ENCODE results near the gene CD55. TPM values are rescaled to one million over a fixed set of nuclear protein-coding genes. Genes with fewer than 3 reads are reported as not detected.
A peak's percentile ranks its signal among the peaks of the same experiment; 100 is the strongest.

Gene CD55
- total and polyA plus RNA-seq, 2 of the 8 experiments (the other 6 are each of a cell fraction or from before 2014, with no cell fraction given), result 20.1 to 22.8 TPM

- WGBS, 2 experiments (ENCODE audit: extremely low coverage in 1 of 2, insufficient coverage in 1 of 2, insufficient read length in 1 of 2, insufficient replicate concordance in 2 of 2, low coverage in 1 of 2, low lambda C conversion rate in 2 of 2, missing lambda C conversion rate in 1 of 2), result 95% methylated on average over 7 of the region's 7 CpGs; no CpG with 5 or more reads in 1 of the 2 experiments
- H3K18ac ChIP-seq (ENCODE audit: extremely low read depth, low read length), result no peak overlapping the region
- H3K9me3 ChIP-seq (ENCODE audit: insufficient read depth in 2 of 2, low read depth in 1 of 2, low read length in 1 of 2), result no peaks in the 10 kb centered on the region
- H2BK12ac ChIP-seq (ENCODE audit: low read depth, low read length), result no peak overlapping the region
- TF ChIP-seq, protein P1, sequence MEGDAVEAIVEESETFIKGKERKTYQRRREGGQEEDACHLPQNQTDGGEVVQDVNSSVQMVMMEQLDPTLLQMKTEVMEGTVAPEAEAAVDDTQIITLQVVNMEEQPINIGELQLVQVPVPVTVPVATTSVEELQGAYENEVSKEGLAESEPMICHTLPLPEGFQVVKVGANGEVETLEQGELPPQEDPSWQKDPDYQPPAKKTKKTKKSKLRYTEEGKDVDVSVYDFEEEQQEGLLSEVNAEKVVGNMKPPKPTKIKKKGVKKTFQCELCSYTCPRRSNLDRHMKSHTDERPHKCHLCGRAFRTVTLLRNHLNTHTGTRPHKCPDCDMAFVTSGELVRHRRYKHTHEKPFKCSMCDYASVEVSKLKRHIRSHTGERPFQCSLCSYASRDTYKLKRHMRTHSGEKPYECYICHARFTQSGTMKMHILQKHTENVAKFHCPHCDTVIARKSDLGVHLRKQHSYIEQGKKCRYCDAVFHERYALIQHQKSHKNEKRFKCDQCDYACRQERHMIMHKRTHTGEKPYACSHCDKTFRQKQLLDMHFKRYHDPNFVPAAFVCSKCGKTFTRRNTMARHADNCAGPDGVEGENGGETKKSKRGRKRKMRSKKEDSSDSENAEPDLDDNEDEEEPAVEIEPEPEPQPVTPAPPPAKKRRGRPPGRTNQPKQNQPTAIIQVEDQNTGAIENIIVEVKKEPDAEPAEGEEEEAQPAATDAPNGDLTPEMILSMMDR (IDR thresholded peaks at IDR 0.05; ENCODE audit: control extremely low read depth in 1 of 3, insufficient read depth in 1 of 3, low read depth in 1 of 3, low read length in 3 of 3), result peak; percentile 18 to 43 (median 20); a peak in 3 of 4 replicates
- TF ChIP-seq, protein P2, sequence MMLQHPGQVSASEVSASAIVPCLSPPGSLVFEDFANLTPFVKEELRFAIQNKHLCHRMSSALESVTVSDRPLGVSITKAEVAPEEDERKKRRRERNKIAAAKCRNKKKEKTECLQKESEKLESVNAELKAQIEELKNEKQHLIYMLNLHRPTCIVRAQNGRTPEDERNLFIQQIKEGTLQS (IDR thresholded peaks at IDR 0.05; ENCODE audit: insufficient read depth, low read depth, low read length), result no peak
- TF ChIP-seq RAD21 (IDR thresholded peaks at IDR 0.05 in 1 of 2, conservative IDR thresholded peaks at IDR 0.05 in 1 of 2; ENCODE audit: low read depth in 2 of 2, low read length in 2 of 2), result peak in 1 of 2 experiments; percentile 17; a peak in 1 of 4 replicates
- ChIA-PET CTCF (ENCODE audit: partially characterized antibody) (interaction anchor here (0.6 to 2.8 kb wide), 22 partner anchors 8 to 384 kb away, joined by 3 to 11 read pairs (median 4); partner anchors contain the start of gene CR1), POLR2A (ENCODE audit: partially characterized antibody) (interaction anchor here (1.3 kb wide), 1 partner anchor 80 kb away, joined by 3 read pairs; the partner anchor contains the start of gene CD55)
- no peaks in the 10 kb centered on the region for H3K79me2 ChIP-seq (ENCODE audit: control insufficient read depth in 1 of 2, insufficient read depth in 2 of 2, low read length in 2 of 2)
- H3K4me2 ChIP-seq (ENCODE audit: insufficient read depth in 1 of 2, low read depth in 2 of 2, low read length in 2 of 2), result no peak overlapping the region
- H4K91ac ChIP-seq (replicated peaks; ENCODE audit: insufficient read length, low read length), result no peak overlapping the region
- no peak overlapping the region for H3K27ac ChIP-seq (ENCODE audit: low read depth, low read length)
- no peak overlapping the region for H2BK120ac ChIP-seq (replicated peaks; ENCODE audit: low read depth, low read length)
- no peak overlapping the region for H4K5ac ChIP-seq (ENCODE audit: insufficient read length, low read depth, low read length)
- no peak overlapping the region for H3K4ac ChIP-seq (replicated peaks; ENCODE audit: insufficient read length, low read depth, low read length)
- no peaks in the 10 kb centered on the region for H3K27me3 ChIP-seq (replicated peaks in 1 of 4; ENCODE audit: control insufficient read depth in 3 of 4, extremely low read depth in 1 of 4, insufficient read depth in 3 of 4, low read length in 3 of 4)
- H2AK5ac ChIP-seq (ENCODE audit: low read depth, low read length), result no peak overlapping the region
- DNase-seq (ENCODE audit: low read depth in 1 of 2, low spot score in 2 of 2) (no peak), FAIRE-seq (no peak)
- H3K79me1 ChIP-seq (ENCODE audit: low read depth, low read length), result no peaks in the 10 kb centered on the region
- no peaks in the 10 kb centered on the region for H4K20me1 ChIP-seq (replicated peaks in 1 of 2; ENCODE audit: control insufficient read depth in 1 of 2, insufficient read depth in 2 of 2, low read length in 2 of 2)
- H3K23ac ChIP-seq (ENCODE audit: insufficient read length), result no peak overlapping the region
- no peak overlapping the region for H2BK5ac ChIP-seq (ENCODE audit: low read depth, low read length)
- H4K8ac ChIP-seq (ENCODE audit: extremely low read depth, insufficient read depth, low read length), result no peak overlapping the region
- H3K56ac ChIP-seq (replicated peaks; ENCODE audit: insufficient read length, low read depth, low read length), result no peak overlapping the region
- H3K36me3 ChIP-seq (ENCODE audit: control insufficient read depth in 2 of 4, insufficient read depth in 4 of 4, low read length in 3 of 4), result no peaks in the 10 kb centered on the region
- H3K9ac ChIP-seq (replicated peaks in 1 of 4; ENCODE audit: extremely low read depth in 1 of 4, low read depth in 3 of 4, low read length in 3 of 4), result no peak overlapping the region
- H3K4me1 ChIP-seq (replicated peaks in 1 of 4; ENCODE audit: control insufficient read depth in 3 of 4, insufficient read depth in 4 of 4, low read length in 3 of 4), result peaks cover 0 to 2% (median 0%) of the 10 kb centered on the region in 4 experiments; a peak in 1 of 7 replicates
- no peaks in the 10 kb centered on the region for H3K23me2 ChIP-seq (ENCODE audit: low read depth, low read length)
- no peak overlapping the region for H2BK20ac ChIP-seq (ENCODE audit: low read length)
- no peak overlapping the region for H3K14ac ChIP-seq (ENCODE audit: insufficient read length)
- no peak overlapping the region for H2BK15ac ChIP-seq (ENCODE audit: low read length)
- no peak overlapping the region for H2AFZ ChIP-seq (ENCODE audit: low read length)
- no peak overlapping the region for H3K4me3 ChIP-seq (ENCODE audit: extremely low read depth in 1 of 4, insufficient read depth in 2 of 4, low read depth in 3 of 4, low read length in 4 of 4)
Measured at GRCh38 chr1:207401578-207401977, 80.1 kb downstream of the CD55 start.
